ENCODE results near the gene RPRD2.
A peak's percentile ranks its signal among the peaks of the same experiment; 100 is the strongest.

RPRD2 gene

DNA sequence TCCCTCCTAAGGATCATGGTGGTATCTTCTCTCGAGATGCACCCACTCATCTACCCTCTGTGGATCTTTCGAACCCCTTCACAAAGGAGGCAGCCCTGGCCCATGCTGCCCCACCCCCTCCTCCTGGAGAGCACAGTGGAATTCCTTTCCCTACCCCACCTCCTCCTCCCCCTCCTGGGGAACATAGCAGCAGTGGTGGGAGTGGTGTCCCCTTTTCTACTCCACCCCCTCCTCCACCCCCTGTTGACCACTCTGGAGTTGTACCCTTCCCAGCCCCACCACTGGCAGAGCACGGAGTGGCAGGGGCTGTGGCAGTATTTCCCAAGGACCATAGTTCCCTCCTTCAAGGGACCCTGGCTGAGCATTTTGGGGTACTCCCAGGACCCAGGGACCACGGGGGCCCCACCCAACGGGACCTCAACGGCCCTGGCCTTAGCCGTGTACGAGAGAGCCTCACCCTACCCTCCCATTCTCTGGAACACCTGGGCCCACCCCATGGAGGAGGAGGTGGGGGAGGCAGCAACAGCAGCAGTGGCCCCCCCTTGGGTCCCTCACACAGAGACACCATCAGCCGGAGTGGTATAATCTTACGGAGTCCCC, 108.8 kb downstream of the RPRD2 start:
- DNase-seq (ENCODE audit: low read depth), result no peak

DNA sequence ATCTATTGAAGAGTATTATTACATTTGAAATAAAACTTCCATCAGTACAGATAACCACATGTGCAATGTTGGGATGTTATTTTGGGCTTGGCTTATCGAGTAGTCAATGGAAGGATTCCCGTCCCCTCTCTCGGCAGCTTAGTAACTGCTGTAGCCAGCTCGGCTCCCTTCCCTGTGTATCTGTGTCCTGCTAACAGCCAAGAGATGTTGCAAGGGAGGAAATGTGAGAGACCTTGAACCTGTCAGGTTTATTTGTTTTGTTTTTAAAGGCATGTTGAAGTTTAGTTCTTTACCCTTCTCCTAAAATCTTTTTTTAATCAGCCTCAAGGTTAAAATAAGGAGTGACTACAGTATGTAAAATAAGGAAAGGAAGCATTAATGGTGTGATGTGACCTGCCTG, 109.7 kb downstream of the RPRD2 start:
- DNase-seq (ENCODE audit: low read depth), result no peak

DNA sequence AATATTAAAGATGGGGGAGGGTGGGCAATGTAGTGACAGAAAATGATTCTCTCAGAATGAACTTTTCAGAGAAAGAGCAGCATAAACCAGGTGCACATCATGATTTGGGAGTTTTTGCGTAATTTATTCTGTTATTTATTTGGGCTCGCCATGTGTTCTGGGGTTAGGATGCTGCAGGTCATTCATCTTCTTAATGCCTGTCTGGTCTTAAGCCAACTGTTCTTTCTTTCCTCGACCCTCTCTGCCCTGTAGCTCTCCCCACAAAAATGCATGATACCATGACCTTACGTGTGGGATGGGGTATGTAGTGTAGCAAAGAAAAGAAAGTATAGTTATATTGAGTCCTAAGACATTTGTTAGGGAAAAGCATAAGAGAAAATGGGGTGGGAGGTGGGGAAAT, 110.9 kb downstream of the RPRD2 start:
- DNase-seq (ENCODE audit: low read depth), result no peak

DNA sequence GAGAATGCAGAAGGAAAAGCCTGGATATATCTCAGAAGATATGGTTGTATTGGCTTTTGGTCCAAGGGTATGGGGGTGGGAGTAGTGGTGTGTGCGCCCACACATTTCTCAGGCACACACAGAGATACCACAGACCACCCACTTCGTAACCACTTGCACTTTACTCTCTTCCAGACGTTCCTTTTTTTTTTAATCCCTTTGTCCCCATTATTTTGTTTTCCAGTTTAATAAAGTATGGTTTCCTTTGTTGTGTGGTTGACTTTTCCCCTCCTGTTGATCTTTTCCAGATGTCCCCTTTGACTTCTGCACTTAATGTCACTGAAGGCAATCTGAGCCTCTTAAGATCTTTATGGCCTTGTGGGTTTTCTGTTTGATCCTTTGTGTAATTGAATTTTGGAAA, 112.8 kb downstream of the RPRD2 start:
- DNase-seq (ENCODE audit: low read depth), result no peak

DNA sequence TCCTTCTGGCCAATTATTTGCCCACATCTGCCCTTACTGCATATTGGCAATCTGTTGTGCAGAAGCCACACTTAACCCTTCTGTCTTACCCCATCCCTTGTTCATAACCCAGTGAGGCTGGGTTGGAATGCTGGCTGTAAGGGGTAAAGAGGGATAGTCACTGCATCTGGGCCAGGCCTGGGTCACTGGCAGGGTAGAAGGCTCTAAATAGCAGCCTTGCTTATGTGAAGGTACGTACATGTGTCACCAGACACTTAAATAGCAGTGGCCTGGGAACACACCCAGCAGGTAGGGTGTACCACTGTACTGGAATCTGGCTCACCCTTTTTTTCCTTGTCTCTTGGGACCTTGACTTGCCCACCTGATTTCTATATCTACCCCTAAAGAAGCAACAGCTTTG, 113.4 kb downstream of the RPRD2 start:
- no peak for DNase-seq (ENCODE audit: low read depth)

DNA sequence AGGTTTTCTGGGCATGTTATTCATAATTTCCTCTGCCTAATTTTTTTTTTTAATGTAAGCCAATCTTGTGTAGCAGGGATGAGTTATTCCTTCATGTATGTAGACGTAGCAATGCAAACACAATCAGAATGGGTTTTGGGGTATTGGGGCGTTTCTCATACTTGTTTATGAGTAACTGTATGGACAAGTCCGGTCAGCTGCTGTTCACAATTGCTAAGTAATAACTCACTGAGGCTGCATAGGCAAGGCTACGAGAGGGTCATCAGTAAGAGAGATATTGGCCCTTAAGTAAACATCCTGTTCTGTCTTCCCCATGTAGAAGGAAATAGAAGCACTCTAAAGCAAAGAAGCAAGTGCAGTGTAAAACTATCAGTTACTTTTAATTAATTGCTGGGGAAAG, 113.8 kb downstream of the RPRD2 start:
- DNase-seq (ENCODE audit: low read depth), result no peak

DNA sequence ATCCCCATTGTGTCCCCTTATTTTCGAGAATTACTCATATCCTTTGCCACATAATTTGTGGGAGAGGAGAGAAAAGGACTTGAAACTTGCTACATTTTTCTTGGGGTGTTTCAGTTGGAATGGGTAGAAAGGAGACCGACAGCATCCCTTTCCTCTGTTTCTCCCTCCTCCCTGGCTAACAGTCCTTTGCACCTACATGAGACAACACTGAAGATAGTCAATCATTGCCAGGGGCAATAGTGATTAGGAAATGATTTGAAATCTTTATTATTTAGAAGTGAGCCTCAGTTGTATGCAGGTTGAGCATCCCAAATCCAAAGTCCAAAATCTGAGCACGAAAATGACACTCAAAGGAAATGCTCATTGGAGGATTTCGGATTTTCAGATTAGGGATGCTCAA, 115.4 kb downstream of the RPRD2 start:
- DNase-seq (ENCODE audit: low read depth), result no peak

DNA sequence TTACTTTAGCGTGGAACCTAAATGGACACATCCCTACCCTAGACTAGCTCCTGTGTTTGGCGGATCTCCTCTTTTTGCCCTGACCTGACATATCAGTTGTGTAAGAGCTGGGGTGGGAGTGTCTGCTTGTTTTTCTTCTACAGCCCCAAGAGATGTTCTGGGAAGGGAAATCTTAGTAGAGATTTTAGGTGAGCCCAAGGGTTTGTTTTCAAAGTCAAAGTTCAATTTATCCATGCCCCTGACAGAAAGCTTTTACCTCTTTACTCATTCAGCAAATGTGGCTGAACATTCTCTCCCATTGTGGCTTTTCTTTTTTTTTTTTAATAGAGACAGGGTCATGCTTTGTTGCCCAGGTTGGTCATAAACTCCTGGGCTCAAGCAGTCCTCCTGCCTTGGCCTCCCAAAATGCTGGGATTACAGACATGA, 116.0 kb downstream of the RPRD2 start:
- DNase-seq (ENCODE audit: low read depth), result no peak

DNA sequence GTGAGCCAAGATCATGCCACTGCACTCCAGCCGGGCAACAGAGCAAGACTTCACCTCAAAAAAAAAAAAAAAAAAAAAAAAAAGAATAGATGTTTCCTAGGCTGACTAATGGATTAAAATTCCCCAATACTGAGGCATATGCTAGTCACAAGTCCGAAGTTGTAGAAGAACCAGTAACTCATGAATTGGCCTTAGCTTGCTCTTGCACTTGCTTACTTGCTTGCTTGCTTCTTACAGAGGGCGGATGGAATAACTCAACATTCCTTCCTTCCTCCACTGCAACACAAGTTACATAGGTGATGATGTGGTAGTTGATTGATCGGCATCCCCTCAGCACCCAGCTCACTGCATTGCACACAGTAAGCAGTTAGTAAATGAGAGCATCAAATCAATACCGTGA, 120.5 kb downstream of the RPRD2 start:
- no peak for DNase-seq (ENCODE audit: low read depth)

DNA sequence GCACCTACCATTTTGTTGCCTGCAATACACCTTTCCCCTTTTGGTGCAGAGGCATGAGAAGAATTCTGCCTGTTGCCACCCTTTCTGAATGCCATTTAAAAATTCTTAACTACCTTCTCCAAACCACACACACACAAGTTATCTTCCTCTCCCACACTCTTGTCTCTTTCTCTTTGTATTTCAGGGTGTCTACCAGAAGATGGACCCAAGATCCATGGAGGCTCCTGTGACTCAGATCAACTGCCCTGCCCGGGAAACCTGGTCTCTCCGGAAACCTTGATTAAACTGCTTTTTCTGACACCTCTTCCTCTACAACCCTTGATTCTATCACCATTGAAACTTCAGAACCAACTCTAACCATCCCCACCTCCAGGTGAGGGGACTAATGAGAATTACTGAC, 120.9 kb downstream of the RPRD2 start:
- no peak for DNase-seq (ENCODE audit: low read depth)

DNA sequence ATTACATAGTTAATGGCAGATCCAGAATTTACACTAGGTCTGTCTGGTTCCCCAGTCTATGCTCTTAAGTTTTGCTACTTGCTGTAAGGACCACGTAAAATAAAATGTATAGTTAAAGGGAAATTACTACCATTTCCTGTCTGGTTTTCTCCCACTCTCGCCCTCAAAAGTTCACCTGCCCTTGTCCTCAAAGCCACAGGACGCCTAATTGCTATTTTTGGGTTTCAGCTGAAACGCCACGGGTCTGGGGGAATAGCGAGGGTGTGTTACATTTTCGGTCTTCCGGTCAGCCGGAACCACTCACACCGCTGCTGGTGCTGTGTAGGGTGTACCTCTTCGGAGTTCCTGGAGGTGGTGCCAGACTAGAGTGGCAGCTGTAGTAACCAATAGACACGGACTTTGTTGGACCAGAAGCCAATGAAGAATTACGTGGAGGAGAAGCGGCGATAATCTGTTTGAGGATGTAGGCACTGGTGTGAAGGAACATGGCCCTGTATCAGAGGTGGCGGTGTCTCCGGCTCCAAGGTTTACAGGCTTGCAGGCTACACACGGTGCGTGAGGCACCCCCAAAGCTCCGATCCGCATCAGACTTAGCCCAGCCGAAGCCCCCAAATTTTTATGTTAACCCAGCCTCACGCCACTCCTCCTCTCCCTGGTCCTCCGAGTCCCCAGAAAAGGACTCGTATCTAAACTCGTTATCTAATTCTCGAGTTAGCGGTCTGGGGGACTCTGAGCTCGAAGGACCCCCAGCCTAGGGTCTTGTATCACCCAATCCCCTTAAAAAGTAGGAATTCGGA, 123.2 kb downstream of the RPRD2 start, which contains the start of gene TARS2:
TARS2 (plus strand) TSS at position 454 of the 797 bp plus-strand sequence; CDS start at position 486, 32 bp downstream.
- peak; percentile 85 for DNase-seq (ENCODE audit: low read depth)

DNA sequence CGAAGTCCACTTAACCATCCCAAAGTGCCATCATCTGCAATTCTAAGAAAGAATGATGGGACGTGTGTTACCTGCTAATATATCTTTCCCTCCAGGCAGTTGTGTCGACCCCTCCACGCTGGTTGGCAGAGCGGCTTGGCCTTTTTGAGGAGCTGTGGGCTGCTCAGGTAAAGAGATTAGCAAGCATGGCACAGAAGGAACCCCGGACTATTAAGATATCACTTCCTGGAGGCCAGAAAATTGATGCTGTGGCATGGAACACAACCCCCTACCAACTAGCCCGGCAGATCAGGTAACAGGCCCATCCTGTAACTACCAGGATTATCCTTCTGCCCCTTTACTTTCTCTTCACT, 123.8 kb downstream of the RPRD2 start:
- no peak for DNase-seq (ENCODE audit: low read depth)

DNA sequence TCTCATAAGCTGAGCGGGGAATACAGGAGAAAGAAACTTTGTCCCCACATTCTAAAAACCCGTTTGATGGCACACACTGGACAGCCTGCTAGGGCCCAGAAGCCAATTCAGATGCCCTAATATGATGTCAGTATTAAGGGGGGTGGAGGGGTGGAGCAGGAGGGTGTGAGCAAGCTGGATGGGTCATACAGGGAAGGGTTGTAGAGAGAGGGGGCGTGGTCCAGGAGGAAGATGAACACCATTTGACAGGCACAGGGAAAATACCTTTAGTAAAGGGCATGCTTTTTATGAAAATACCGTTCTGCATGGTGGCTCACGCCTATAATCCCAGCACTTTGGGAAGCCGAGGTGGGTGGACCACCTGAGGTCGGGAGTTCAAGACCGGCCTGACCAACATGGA, 129.2 kb downstream of the RPRD2 start:
- no peak for DNase-seq (ENCODE audit: low read depth)

DNA sequence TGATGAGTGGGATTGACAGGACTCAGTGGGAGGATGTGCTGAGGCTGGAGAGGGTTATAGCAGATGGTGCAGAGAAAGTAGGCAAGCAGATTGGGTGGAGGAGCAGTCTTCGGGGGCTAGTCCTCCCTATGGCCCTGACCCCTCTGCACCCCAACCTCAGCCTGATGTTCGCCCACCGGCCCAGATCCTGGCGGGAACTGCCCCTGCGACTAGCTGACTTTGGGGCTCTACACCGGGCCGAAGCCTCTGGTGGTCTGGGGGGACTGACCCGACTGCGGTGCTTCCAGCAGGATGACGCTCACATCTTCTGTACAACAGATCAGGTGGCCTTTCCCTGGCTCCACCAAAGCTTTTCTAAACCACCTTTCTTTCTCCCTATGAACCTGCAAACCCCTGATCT, 134.4 kb downstream of the RPRD2 start:
- no peak for DNase-seq (ENCODE audit: low read depth)

DNA sequence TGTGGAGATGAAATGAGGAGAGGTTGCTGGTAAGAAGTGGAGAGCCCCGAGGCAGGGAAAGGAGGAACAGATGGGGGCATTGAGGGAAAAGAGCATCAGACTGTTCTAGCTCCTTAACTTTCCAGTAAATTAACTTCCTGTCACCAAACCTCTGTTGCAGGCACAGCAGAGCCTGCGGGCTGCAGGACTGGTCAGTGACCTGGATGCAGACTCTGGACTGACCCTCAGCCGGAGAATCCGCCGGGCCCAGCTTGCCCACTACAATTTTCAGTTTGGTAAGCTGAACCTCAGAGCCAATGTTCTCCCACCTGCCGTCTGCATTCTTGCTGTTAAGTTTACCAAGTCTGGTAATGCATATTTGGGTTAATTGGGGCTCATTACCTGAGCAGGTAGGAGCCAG, 141.5 kb downstream of the RPRD2 start:
- DNase-seq (ENCODE audit: low read depth), result no peak

DNA sequence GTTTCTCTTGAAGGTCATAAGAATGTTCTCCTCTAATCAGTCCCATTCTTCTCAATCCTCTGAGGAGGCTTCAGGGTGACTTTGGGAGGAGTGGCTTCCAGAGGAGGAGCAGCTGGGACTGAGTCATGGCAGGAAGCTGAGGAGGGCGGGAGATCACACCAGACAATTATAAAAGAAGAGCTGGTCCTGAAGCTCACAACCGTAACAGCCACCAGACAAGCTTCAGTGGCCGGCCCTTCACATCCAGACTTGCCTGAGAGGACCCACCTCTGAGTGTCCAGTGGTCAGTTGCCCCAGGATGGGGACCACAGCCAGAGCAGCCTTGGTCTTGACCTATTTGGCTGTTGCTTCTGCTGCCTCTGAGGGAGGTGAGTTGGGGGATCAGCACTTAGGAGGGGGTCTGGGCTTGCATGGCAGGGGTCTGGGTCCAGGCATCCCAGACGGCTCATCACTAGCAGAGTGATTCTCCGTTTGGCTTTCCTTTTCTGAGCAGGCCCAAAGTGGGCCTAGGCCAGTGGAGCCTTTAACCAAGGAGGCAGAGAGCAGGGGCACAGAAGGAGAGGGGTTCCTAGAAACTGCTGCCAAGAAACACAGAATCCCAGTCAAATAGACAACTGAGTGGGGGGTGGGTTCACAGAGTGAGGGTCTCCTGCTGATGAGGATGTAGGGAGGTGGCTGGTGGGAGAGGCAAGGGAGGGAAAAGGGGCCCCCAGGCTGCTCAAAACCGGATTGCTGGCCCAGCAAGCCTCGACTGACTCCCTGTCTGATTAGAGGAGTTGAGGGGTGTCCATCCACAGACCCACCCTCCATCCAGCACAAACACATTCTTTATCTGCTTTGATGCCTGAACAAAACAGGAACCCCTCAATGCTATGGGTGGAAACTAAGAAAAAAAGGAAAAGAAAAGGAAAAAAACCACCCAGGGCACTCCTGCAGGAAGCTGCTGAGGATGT, 144.2 kb downstream of the RPRD2 start, which contains the start of gene ECM1:
ECM1 (plus strand) TSS at position 198 of the 953 bp plus-strand sequence; CDS start at position 299, 101 bp downstream.
- DNase-seq (ENCODE audit: low read depth), result no peak

DNA sequence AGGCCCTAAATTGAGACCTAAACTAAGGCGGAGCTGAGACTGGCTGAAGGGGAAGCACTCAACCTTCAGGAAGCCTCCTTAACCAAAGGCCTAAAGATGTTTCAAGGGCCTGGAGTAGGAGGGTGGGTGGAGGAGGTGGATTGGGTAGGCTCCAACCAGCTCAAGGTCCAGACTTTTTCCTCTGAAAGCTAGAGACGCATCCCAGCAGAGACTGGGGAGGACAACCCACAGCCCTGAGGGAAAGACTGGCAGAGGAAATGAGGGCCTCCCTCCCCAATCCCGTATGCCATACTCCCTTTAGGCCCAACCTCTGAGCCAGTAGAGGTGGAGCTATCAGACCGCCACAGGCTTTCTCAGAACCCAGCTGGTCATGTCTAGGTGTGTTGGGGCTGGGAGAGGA, 145.0 kb downstream of the RPRD2 start:
- DNase-seq (ENCODE audit: low read depth), result no peak

DNA sequence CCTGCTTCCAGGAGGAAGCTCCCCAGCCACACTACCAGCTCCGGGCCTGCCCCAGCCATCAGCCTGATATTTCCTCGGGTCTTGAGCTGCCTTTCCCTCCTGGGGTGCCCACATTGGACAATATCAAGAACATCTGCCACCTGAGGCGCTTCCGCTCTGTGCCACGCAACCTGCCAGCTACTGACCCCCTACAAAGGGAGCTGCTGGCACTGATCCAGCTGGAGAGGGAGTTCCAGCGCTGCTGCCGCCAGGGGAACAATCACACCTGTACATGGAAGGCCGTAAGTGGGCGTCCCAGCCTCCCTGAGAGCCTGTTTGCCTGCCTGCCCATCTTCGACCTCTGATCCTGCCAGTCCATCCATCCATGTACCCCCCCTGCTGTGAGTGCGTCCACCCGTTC, 147.6 kb downstream of the RPRD2 start:
- DNase-seq (ENCODE audit: low read depth), result no peak

DNA sequence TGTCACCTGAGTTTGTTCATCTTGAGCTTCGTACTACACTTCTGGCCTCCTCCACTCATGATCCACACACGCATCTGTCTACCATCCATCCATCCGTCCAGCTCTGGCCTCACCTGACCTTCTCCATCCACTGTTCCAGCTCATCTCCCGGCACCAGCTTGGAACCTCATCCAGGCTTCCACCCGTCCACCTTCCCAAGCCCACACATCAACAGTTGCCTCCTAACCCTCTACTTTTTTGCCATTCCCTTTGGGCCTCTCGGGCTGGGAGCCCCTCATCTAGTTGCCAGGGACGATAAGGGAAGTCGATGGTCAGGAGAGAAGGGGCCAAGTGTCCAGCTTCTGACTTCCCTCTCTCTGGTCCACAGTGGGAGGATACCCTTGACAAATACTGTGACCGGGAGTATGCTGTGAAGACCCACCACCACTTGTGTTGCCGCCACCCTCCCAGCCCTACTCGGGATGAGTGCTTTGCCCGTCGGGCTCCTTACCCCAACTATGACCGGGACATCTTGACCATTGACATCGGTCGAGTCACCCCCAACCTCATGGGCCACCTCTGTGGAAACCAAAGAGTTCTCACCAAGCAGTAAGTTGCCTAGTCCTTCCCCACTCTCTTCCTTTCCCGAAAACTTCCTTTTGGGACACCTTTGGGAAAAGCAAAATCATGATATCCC, 148.2 kb downstream of the RPRD2 start:
- DNase-seq (ENCODE audit: low read depth), result no peak

DNA sequence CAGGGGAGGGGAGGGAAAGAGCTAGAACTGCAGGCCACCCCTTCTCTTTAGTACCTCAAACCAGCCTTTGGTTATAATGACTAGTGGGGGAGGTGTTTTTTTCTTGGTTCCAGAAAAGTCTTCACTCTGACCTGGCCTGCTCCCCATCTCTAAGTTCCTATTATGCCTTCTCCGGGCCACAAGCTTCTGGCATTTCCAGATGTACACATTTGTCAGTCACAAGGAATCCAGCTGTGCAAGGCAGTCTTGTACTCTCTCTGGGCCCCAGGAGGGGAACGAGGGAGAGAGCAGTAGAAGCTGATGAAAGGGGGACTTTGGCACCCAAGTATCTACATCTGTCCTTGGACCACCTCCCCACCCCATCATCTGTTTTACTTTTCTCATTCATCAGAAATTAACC, 148.9 kb downstream of the RPRD2 start:
- DNase-seq (ENCODE audit: low read depth), result no peak

DNA sequence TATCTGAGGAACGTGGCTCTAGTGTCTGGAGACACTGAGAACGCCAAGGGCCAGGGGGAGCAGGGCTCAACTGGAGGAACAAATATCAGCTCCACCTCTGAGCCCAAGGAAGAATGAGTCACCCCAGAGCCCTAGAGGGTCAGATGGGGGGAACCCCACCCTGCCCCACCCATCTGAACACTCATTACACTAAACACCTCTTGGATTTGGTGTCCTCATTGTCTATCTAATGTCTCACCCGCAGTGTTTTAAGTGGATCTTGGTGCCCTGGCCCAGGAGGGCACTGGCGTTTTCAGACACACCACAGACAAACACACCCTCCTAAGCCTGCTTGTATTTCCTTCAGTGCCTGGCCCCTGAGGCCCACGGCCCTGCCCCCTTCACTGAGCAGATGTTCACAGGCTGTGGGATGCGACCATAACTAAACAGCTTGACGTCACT, 149.4 kb downstream of the RPRD2 start:
- DNase-seq (ENCODE audit: low read depth), result no peak

DNA sequence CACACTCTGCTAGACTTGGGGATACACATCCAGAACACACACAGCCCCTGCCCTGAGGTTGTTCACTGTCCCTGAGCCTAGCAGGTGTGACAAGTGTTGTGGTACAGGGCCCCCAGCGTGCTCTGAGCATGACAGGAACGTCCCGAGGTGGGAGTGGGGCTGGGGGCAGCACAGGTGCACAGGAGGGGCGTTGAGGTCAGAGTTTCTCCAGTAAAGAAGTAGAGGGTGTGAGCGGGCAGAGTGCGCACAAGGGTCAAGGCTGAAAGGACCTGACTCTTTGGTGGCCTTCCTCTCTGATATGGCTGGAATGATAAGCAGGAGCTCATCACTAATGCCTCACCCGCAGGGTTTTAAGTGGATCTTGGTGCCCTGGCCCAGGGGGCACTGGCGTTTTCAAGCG, 150.3 kb downstream of the RPRD2 start:
- DNase-seq (ENCODE audit: low read depth), result no peak
